ENCODE measurements around the gene DLG2. TPM values are rescaled to one million over a fixed set of nuclear protein-coding genes. Genes with fewer than 3 reads are reported as not detected.

The DLG2 gene
- total and polyA plus RNA-seq, 2 donors (not counting 3 experiments of a cell fraction or from before 2014, with no cell fraction given): 0.15 to 1.1 TPM

GRCh38 chr11:83456566-83456965 is 2170.6 kb downstream of the DLG2 start:
- H2AFZ ChIP-seq (ENCODE audit: low read depth, low read length): no peak overlapping the region
- FAIRE-seq: no peak
- no peaks in the 10 kb centered on the region for H3K9me1 ChIP-seq (replicated peaks; ENCODE audit: control insufficient read depth, extremely low read depth, insufficient read depth, low read length)
- H3K4me3 ChIP-seq (replicated peaks in 1 of 3; ENCODE audit: insufficient read depth in 1 of 3, low read depth in 1 of 3, low read length in 3 of 3): no peak overlapping the region
- no TSS peak for BruUV-seq (replicated peaks)
- DNase-seq (ENCODE audit: low read depth, low spot score): no peak
- no peaks in the 10 kb centered on the region for H3K9me3 ChIP-seq (replicated peaks; ENCODE audit: control insufficient read depth, insufficient read depth, low read length)
- no peak overlapping the region for H3K4me2 ChIP-seq (ENCODE audit: insufficient read depth, low read length)
- H3K79me2 ChIP-seq (ENCODE audit: control insufficient read depth, insufficient read depth, low read length): no peaks in the 10 kb centered on the region
- ChIA-PET POLR2A (no interaction called here), CTCF (no interaction called here)
- no peaks in the 10 kb centered on the region for H3K27me3 ChIP-seq (ENCODE audit: control insufficient read depth in 2 of 2, insufficient read depth in 2 of 2, low read length in 2 of 2)
- no peak overlapping the region for H3K27ac ChIP-seq (ENCODE audit: insufficient read depth, low read depth, low read length)
- dilution Hi-C loops (cut with MboI; ENCODE audit: extremely low pct_ligation_motif_present, low sequenced_read_pairs) (no loop called here), intact Hi-C loops (cut with micrococcal nuclease) (no loop called here)
- no peaks in the 10 kb centered on the region for H4K20me1 ChIP-seq (replicated peaks; ENCODE audit: control insufficient read depth, extremely low read depth, insufficient read depth, low read length)
- no peak for TF ChIP-seq POLR2AphosphoS5 (IDR thresholded peaks at IDR 0.05; ENCODE audit: insufficient read depth, low read depth, low read length)
- no peak for TF ChIP-seq JUN (IDR thresholded peaks at IDR 0.05; ENCODE audit: borderline replicate concordance, insufficient read depth, insufficient read length, low read depth)
- no peak for TF ChIP-seq FOS (IDR thresholded peaks at IDR 0.05; ENCODE audit: borderline replicate concordance, insufficient read depth, low read length)
- TF ChIP-seq MYC (IDR thresholded peaks at IDR 0.05; ENCODE audit: low read depth, low read length): no peak
- no peak for TF ChIP-seq POLR2A (IDR thresholded peaks at IDR 0.05; ENCODE audit: low read depth, low read length)
- TF ChIP-seq EZH2 (IDR thresholded peaks at IDR 0.05; ENCODE audit: borderline replicate concordance, low read depth, low read length, severe bottlenecking): no peak
- TF ChIP-seq GATA2 (IDR thresholded peaks at IDR 0.05; ENCODE audit: insufficient read depth, insufficient read length, low read depth, low read length): no peak
- no peak for TF ChIP-seq MAX (IDR thresholded peaks at IDR 0.05; ENCODE audit: insufficient read depth, insufficient read length)
- TF ChIP-seq CTCF (IDR thresholded peaks at IDR 0.05; ENCODE audit: extremely low read depth in 1 of 2, insufficient read depth in 1 of 2, low read depth in 1 of 2, low read length in 2 of 2): no peak
- H3K36me3 ChIP-seq (ENCODE audit: control insufficient read depth in 2 of 2, extremely low read depth in 1 of 2, insufficient read depth in 2 of 2, low read length in 2 of 2): no peaks in the 10 kb centered on the region
- no peak overlapping the region for H3K9ac ChIP-seq (replicated peaks; ENCODE audit: extremely low read depth, insufficient read depth, low read length)
- no peaks in the 10 kb centered on the region for H3K4me1 ChIP-seq (ENCODE audit: control insufficient read depth, extremely low read depth, insufficient read depth, low read length)
